ENCODE measurements around the gene MBD1.
"Not testable (repeated sequence)": the region's sequence is repeated elsewhere in the genome, so short reads cannot be mapped to it uniquely, and the experiment has no call there.

DNA sequence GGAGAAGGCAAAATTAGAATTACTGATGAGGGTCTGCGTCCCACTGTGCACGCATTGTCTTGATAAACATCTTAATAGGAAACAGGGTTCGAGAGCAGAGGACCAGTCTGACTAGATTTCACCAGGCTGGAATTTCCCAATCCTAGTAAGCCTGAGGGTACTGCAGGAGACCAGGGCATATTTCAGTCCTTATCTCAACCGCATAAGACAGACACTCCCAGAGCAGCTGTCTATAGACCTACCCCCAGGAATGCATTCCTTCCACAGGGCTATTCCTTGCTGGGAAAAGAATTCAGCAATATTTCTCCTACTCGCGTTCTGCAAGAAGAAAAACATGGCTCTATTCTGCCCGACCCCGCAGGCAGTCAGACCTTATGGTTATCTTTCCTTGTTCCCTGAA is 39.6 kb downstream of the MBD1 start:
- not testable (repeated sequence) for TF ChIP-seq YY1 (IDR thresholded peaks at IDR 0.05); REST (IDR thresholded peaks at IDR 0.05); TAF1 (conservative IDR thresholded peaks at IDR 0.05)
- TF ChIP-seq, protein P1, sequence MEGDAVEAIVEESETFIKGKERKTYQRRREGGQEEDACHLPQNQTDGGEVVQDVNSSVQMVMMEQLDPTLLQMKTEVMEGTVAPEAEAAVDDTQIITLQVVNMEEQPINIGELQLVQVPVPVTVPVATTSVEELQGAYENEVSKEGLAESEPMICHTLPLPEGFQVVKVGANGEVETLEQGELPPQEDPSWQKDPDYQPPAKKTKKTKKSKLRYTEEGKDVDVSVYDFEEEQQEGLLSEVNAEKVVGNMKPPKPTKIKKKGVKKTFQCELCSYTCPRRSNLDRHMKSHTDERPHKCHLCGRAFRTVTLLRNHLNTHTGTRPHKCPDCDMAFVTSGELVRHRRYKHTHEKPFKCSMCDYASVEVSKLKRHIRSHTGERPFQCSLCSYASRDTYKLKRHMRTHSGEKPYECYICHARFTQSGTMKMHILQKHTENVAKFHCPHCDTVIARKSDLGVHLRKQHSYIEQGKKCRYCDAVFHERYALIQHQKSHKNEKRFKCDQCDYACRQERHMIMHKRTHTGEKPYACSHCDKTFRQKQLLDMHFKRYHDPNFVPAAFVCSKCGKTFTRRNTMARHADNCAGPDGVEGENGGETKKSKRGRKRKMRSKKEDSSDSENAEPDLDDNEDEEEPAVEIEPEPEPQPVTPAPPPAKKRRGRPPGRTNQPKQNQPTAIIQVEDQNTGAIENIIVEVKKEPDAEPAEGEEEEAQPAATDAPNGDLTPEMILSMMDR (IDR thresholded peaks at IDR 0.05; ENCODE audit: low read depth, low read length, missing input control) = not testable (repeated sequence)

All from liver (tissue), 3 donors.